Measurements from ENCODE around the gene NAA40. TPM values are rescaled to one million over a fixed set of nuclear protein-coding genes. Genes with fewer than 3 reads are reported as not detected.
"Not testable (repeated sequence)": the region's sequence is repeated elsewhere in the genome, so short reads cannot be mapped to it uniquely, and the experiment has no call there.

The NAA40 gene
- total and polyA plus RNA-seq, 2 donors = 8.2 to 13.6 TPM

DNA sequence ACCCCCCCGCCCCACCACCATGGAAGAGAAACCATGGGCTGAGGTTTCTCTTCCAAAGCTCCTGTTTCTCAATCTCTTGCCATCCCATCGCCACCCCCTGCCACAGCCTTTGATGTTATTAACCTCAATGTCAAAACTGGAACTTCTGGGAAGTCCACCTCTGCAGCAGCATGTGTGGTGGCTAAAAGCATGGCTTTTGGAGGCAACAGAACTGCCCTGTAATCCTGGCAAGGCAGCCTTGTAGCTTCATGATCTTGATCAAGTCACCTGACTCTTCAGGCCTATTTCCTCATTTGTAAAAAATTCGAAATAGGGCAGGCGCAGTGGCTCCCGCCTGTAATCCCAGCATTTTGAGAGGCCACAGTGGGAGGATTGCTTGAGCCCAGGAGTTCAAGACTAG, 32.1 kb downstream of the NAA40 start:
- DNase-seq (ENCODE audit: extremely low spot score) = no peak
- no peak overlapping the region for H3K27ac ChIP-seq (ENCODE audit: low read depth)
- H3K4me3 ChIP-seq (ENCODE audit: low read depth, low read length) = no peak overlapping the region
- no peaks in the 10 kb centered on the region for H3K4me1 ChIP-seq (ENCODE audit: insufficient read depth)
- no peaks in the 10 kb centered on the region for H3K36me3 ChIP-seq (ENCODE audit: insufficient read depth)
- WGBS = 71% methylated on average over 5 of the region's 5 CpGs

DNA sequence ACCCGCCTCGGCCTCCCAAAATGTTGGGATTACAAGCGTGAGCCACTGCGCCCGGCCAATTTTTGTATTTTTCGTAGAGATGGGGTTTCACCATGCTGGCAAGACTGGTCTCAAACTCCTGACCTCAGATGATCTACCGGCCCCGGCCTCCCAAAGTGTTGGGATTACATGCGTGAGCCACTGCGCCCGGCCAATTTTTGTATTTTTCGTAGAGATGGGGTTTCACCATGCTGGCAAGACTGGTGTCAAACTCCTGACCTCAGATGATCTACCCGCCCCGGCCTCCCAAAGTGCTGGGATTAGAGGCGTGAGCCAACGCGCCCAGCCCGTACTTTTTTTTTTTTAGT, 35.1 kb downstream of the NAA40 start:
- H3K4me3 ChIP-seq (ENCODE audit: low read depth, low read length); H3K36me3 ChIP-seq (ENCODE audit: insufficient read depth); H3K4me1 ChIP-seq (ENCODE audit: insufficient read depth); H3K27ac ChIP-seq (ENCODE audit: low read depth); DNase-seq (ENCODE audit: extremely low spot score): not testable (repeated sequence)
- 67% methylated on average over 18 of the region's 18 CpGs for WGBS

DNA sequence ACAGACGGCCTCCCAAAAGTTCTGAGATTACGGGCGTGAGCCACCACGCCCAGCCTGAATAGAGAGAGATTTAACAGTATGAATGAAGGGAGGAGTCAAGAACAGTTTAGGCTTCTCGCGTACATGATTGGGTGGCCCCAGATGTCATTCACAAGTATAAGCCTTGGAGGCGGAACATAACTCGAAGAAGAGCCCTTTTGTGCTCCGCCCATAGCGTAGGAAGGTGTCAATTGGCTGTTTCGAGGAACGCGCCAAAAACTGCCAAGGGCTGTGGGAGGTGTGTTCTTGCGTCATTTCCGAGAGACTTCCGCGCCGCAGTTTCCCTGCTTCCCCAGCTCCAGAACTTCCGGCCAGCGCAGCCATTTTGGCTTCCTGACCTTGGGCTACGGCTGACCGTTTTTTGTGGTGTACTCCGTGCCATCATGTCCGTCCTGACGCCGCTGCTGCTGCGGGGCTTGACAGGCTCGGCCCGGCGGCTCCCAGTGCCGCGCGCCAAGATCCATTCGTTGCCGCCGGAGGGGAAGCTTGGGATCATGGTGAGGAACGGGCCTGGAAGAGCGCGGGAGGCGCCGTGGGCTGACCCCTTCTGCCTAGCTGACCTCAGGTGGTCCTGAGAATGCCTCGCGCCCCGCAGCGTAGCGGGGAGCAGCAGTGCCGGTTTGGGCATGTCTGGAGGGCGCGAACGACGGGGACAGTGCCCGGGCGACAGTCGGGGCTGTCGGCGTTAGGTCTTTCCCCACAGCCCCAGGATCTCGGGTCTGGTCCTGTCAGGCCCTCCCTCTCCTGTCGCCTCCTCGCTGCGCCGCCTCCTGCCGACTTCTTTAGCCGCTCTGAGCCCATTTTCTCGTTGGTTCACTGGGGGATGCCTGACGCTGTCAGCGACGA, 35.7 kb downstream of the NAA40 start, which contains the start of gene COX8A:
COX8A (plus strand) TSS at position 362 of the 885 bp plus-strand sequence; CDS start at position 423, 61 bp downstream.
- Histone ChIP-seq H3K36me3 (ENCODE audit: insufficient read depth) (no peaks in the 10 kb centered on the region), H3K4me3 (ENCODE audit: low read depth, low read length) (peak within 1 kb of the TSS; percentile 81), H3K27ac (ENCODE audit: low read depth) (peak within 1 kb of the TSS; percentile 99), H3K4me1 (ENCODE audit: insufficient read depth) (no peaks in the 10 kb centered on the region)
- peak; percentile 100 for DNase-seq (ENCODE audit: extremely low spot score)
- under 1% methylated on average over 67 of the region's 67 CpGs for WGBS

DNA sequence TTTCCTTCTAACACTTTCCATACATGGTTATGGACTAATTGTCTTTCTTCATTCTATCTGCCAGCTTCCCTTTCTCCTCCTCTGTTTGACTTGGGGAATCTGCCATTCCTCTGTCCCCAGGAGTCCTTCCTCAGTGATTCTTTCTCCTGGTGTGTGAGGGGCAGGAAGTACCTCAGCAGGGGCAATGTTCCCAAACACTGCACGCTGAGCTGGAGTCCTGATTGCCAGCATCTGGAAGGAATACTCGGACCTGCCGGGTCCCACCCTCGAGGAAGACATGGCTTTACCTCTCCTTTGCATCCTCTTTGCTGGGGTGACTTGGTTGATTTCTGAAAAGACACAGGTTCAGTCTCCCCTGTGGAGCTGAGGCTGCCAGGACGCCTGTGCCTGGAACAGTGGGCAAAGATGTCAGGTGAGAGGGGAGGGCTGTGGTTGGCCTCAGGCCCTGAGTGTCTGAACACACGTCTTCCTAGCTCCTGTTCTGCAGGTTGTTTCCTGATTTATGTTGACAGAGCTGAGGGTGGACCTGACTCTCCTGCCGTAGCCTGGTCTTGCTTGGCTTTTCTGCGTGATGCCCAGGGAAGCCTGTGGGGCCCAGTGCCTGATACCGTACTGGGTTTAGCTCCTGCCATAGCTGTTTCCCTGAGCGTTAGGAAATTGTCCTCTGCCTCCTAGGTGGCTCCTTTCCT, 39.9 kb downstream of the NAA40 start:
- no peaks in the 10 kb centered on the region for H3K36me3 ChIP-seq (ENCODE audit: insufficient read depth)
- no peak overlapping the region for H3K4me3 ChIP-seq (ENCODE audit: low read depth, low read length)
- H3K27ac ChIP-seq (ENCODE audit: low read depth) = no peak overlapping the region
- WGBS = 68% methylated on average over 10 of the region's 10 CpGs
- DNase-seq (ENCODE audit: extremely low spot score) = no peak
- H3K4me1 ChIP-seq (ENCODE audit: insufficient read depth) = no peaks in the 10 kb centered on the region

DNA sequence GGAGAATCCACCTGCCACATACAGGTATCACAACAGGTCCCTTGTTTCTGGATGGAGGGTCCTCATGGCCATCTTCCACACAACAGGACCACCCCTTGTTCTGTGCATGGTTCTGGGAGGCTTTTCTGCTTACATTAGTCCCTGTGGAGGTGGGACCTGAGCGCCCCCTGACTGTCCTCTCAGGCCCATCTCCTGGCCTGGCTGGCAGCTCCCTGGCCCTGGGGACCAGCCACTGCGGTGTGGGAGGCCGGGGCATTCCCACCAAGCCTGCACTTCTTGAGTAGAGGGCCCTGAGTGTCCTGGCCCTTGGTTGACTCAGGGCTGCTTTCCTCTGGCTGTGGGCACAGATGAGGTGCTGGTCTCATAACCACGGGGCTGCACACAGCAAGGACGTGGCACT, 40.6 kb downstream of the NAA40 start:
- 89% methylated on average over 5 of the region's 5 CpGs for WGBS
- no peak for DNase-seq (ENCODE audit: extremely low spot score)
- Histone ChIP-seq H3K27ac (ENCODE audit: low read depth) (no peak overlapping the region), H3K4me3 (ENCODE audit: low read depth, low read length) (no peak overlapping the region), H3K36me3 (ENCODE audit: insufficient read depth) (no peaks in the 10 kb centered on the region), H3K4me1 (ENCODE audit: insufficient read depth) (no peaks in the 10 kb centered on the region)

DNA sequence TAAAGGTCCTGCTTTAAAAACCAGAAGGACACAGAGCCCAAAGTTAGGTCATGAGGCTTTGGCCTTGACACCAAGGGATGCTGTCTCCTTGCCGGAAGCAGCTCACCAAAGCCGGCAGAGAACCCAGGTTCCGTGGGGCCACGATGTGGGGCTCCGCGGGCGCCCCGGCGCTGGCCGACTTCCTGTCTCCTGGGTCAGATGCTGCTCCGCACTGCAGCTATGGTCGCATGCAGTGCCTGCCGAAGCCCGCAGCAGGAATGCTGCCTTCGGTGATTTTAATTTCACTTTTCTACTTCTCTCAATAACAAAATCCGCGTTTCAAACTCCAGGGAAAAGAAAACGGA, 47.0 kb downstream of the NAA40 start:
- Histone ChIP-seq H3K4me1 (ENCODE audit: insufficient read depth) (no peaks in the 10 kb centered on the region), H3K4me3 (ENCODE audit: low read depth, low read length) (peak overlapping the region; percentile 92), H3K27ac (ENCODE audit: low read depth) (no peak overlapping the region), H3K36me3 (ENCODE audit: insufficient read depth) (no peaks in the 10 kb centered on the region)
- under 1% methylated on average over 18 of the region's 18 CpGs for WGBS
- no peak for DNase-seq (ENCODE audit: extremely low spot score)

DNA sequence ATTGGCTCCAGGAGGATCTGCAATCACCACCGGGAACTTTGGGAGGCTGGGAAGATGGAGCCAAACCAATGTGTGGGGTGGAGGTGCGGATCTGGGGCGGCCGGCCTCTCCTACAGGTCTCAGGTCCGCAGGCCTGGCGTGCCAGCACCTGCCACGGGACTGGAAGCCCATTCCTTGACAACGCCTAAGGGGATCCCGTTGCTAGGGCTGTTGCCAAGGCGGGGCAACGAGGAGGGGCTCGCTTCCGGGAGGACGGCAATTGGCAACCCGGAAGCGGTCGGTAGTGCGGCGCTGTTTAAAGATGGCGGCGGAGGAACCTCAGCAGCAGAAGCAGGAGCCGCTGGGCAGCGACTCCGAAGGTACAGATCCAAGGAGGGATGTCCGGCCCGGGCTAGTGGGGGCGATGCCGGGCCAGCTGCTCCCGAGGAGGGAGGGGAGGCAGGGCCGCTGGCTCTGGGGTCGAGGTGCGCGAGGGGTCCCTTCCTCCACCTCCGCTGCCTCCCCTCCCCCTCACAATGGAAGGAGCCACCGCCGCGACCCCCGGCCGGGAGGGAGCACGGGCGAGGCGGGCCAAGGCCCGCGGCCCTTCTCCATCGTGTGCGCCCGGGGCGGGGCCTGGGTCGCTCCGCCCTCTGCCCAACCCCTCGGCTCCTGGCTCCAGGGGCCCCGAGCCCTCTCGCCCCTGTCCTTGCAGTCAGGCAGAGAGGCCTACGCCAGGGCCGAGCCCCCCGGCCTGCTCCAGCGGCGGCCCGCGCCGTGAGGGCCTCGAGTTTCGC, 47.5 kb downstream of the NAA40 start, which contains the start of gene OTUB1:
OTUB1 (plus strand) TSS at position 283 of the 776 bp plus-strand sequence; CDS start at position 302, 19 bp downstream.
- Histone ChIP-seq H3K27ac (ENCODE audit: low read depth) (peak within 1 kb of the TSS; percentile 81), H3K4me3 (ENCODE audit: low read depth, low read length) (peak within 1 kb of the TSS; percentile 92), H3K4me1 (ENCODE audit: insufficient read depth) (no peaks in the 10 kb centered on the region), H3K36me3 (ENCODE audit: insufficient read depth) (no peaks in the 10 kb centered on the region)
- under 1% methylated on average over 63 of the region's 63 CpGs for WGBS
- DNase-seq (ENCODE audit: extremely low spot score) = peak; percentile 77

DNA sequence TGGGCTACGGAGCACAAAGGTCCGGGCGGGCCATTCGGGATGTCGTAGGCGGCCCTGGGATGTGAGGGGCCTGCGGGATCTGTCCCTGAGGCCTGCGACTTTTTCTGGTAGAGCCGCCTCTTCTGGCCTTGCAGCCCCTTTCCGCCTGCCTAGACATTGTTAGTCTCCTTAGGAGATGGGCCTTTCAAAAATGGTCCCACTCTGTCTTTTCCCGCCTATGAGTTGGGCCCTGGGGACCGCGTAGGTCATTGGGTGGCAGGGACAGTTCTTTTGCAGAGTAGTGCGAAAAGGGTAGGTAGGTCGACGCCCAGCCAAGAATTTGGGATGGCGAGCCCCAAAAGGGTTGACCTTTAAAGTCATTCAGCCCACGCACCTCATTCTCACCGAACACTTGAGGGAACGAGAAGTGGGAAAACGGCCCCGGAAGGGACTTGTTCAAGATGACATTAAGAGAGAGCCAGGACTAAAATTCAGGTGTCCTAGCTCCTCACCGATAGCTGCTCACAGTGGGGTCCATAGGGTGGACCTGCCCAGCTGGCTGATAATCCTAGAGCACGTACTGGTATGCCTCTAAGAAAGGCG, 48.2 kb downstream of the NAA40 start:
- Histone ChIP-seq H3K4me3 (ENCODE audit: low read depth, low read length) (peak overlapping the region; percentile 92), H3K36me3 (ENCODE audit: insufficient read depth) (no peaks in the 10 kb centered on the region), H3K27ac (ENCODE audit: low read depth) (no peak overlapping the region), H3K4me1 (ENCODE audit: insufficient read depth) (no peaks in the 10 kb centered on the region)
- WGBS = 28% methylated on average over 25 of the region's 25 CpGs
- no peak for DNase-seq (ENCODE audit: extremely low spot score)

DNA sequence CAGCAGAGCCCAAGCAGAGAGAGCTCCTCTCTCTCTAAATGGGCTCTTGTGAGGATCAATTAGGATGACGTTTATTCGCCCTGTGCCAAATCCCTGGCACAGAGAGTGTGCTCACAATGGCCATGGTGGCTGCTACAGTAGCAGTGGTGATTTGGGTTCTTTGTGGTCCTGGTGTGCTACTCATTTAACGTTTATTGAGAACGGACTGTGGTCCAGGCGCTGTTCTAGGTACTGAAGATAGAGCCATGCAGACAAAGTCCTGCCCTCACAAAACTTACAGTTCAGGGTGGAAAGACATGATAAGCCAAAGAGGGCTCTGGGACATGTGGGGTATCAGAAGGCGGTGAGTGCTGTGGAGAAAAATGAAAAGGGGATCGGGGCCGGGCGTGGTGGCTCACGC, 52.8 kb downstream of the NAA40 start:
- no peak for DNase-seq (ENCODE audit: extremely low spot score)
- Histone ChIP-seq H3K27ac (ENCODE audit: low read depth) (no peak overlapping the region), H3K36me3 (ENCODE audit: insufficient read depth) (peaks cover 2% of the 10 kb centered on the region), H3K4me3 (ENCODE audit: low read depth, low read length) (no peak overlapping the region), H3K4me1 (ENCODE audit: insufficient read depth) (no peaks in the 10 kb centered on the region)
- 90% methylated on average over 10 of the region's 10 CpGs for WGBS

DNA sequence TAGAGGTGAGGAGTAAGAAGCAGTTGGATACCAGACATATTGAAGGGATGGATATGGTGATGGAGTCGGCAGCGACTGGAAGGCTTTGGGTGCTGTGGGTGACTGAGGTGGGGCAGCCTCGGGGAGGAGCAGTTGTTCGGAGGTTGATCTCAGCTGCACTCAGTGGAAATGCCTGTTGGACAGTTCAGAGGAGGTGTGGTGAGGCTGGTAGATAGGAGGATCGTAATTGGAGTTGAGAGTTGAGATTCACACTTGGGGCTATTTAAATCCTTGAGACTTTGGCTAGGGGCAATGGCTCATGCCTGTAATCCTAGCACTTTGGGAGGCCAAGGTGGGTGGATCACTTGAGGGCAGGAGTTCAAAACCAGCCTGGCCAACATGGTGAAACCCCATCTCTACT, 54.3 kb downstream of the NAA40 start:
- no peak overlapping the region for H3K27ac ChIP-seq (ENCODE audit: low read depth)
- no peak for DNase-seq (ENCODE audit: extremely low spot score)
- 90% methylated on average over 5 of the region's 5 CpGs for whole genome bisulfite sequencing
- peaks cover 2% of the 10 kb centered on the region for H3K36me3 ChIP-seq (ENCODE audit: insufficient read depth)
- H3K4me1 ChIP-seq (ENCODE audit: insufficient read depth) = no peaks in the 10 kb centered on the region
- H3K4me3 ChIP-seq (ENCODE audit: low read depth, low read length) = no peak overlapping the region

DNA sequence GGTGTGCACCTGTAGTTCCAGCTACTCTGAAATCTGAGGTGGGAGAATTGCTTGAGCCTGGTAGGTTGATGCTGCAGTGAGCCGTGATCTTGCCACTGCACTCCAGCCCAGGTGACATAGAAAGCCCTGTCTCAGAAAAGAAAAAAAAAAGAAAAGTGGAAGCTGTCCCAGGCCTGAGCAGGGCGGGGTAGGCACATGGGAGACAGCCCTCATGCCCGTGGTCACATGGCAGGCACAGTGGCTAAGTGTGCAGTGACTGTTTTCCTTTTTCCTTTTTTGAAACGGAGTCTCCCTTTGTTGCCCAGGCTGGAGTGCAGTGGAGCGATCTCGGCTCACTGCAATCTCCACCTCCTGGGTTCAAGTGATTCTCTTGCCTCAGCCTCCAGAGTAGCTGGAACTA, 55.2 kb downstream of the NAA40 start:
- Histone ChIP-seq H3K4me3 (ENCODE audit: low read depth, low read length) (no peak overlapping the region), H3K4me1 (ENCODE audit: insufficient read depth) (no peaks in the 10 kb centered on the region), H3K36me3 (ENCODE audit: insufficient read depth) (peaks cover 2% of the 10 kb centered on the region), H3K27ac (ENCODE audit: low read depth) (no peak overlapping the region)
- WGBS = 80% methylated on average over 6 of the region's 6 CpGs
- no peak for DNase-seq (ENCODE audit: extremely low spot score)

DNA sequence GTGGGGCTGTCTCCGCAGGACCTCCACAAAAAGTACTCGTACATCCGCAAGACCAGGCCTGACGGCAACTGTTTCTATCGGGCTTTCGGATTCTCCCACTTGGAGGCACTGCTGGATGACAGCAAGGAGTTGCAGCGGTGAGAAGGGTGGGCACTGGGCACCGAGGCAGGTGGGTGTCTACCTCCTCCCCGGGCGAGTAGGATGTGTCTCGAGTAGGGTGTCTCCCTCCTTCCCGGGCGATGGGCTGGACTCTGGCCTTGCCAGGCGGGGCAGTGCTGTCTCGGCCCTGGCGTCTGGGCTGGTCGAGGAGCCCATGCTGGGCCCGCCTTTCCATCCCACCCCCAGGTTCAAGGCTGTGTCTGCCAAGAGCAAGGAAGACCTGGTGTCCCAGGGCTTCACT, 57.7 kb downstream of the NAA40 start:
- 87% methylated on average over 18 of the region's 18 CpGs for WGBS
- H3K4me1 ChIP-seq (ENCODE audit: insufficient read depth) = no peaks in the 10 kb centered on the region
- no peak overlapping the region for H3K4me3 ChIP-seq (ENCODE audit: low read depth, low read length)
- peaks cover 2% of the 10 kb centered on the region for H3K36me3 ChIP-seq (ENCODE audit: insufficient read depth)
- no peak for DNase-seq (ENCODE audit: extremely low spot score)
- H3K27ac ChIP-seq (ENCODE audit: low read depth) = no peak overlapping the region

DNA sequence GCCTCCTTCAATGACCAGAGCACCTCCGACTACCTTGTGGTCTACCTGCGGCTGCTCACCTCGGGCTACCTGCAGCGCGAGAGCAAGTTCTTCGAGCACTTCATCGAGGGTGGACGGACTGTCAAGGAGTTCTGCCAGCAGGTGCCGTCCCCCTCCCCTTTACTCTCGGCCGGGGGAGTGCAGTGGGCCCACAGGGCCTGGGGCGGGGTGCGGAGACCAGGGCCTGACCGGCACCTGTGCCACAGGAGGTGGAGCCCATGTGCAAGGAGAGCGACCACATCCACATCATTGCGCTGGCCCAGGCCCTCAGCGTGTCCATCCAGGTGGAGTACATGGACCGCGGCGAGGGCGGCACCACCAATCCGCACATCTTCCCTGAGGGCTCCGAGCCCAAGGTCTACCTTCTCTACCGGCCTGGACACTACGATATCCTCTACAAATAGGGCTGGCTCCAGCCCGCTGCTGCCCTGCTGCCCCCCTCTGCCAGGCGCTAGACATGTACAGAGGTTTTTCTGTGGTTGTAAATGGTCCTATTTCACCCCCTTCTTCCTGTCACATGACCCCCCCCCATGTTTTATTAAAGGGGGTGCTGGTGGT, 58.4 kb downstream of the NAA40 start:
- no peak overlapping the region for H3K4me3 ChIP-seq (ENCODE audit: low read depth, low read length)
- H3K36me3 ChIP-seq (ENCODE audit: insufficient read depth) = peaks cover 2% of the 10 kb centered on the region
- no peak overlapping the region for H3K27ac ChIP-seq (ENCODE audit: low read depth)
- H3K4me1 ChIP-seq (ENCODE audit: insufficient read depth) = no peaks in the 10 kb centered on the region
- 93% methylated on average over 27 of the region's 27 CpGs for WGBS
- DNase-seq (ENCODE audit: extremely low spot score) = no peak
